Caco-2 (cell line): ENCODE data around the gene ZFP36. TPM values are rescaled to one million over a fixed set of nuclear protein-coding genes. Genes with fewer than 3 reads are reported as not detected.

Source experiments
- BruUV-seq: library from RNA; stranded (reverse); fragments of 400-500 nt; replicated peaks from 2 replicates; lab custom pipeline; 2021; lab: Mats Ljungman, UMichigan
- CTCF ChIA-PET: fragments of 300-600 bp; sonication (Branson Sonifier 250); formaldehyde crosslinking; loops from one replicate; lab custom pipeline; 2022; ENCODE audit warnings: antibody characterized with exemption; lab: Charles Lee
- POLR2A ChIA-PET: fragments of 300-600 bp; sonication (Branson Sonifier 250); formaldehyde crosslinking; loops from one replicate; lab custom pipeline; 2022; ENCODE audit warnings: antibody characterized with exemption; lab: Charles Lee
- DNase-seq, 2 experiments: peaks; one replicate each; pipeline versions ENCODE4 v3.0.0 to v3.0.0-alpha.2; 2020 to 2022
- H3K27me3 ChIP-seq: replicated peaks from 2 replicates; pipeline ENCODE4 v1.6.0; 2011; ENCODE audit warnings: low read length; ENCODE audit not compliant: control insufficient read depth, insufficient read depth
- H3K36me3 ChIP-seq: 2 replicates; pipeline ENCODE4 v1.5.1; 2011; ENCODE audit warnings: low read length; ENCODE audit not compliant: control insufficient read depth, insufficient read depth
- H3K4me1 ChIP-seq: fragments of 250-450 bp; sonication (Bioruptor Pico); 2 replicates; pipeline ENCODE4 v1.5.1; 2020; ENCODE audit warnings: mild to moderate bottlenecking
- H3K4me3 ChIP-seq: 2 replicates; pipeline ENCODE4 v1.5.1; 2011; ENCODE audit warnings: low read depth, mild to moderate bottlenecking, control low read depth, low read length
- H3K9me3 ChIP-seq: fragments of 250-450 bp; sonication (Bioruptor Pico); 2 replicates; pipeline ENCODE4 v1.5.1; 2020; ENCODE audit warnings: mild to moderate bottlenecking, moderate library complexity
- H3K27ac Mint-ChIP-seq: one replicate; pipeline ENCODE4 v1.8.0; 2022; ENCODE audit warnings: mixed read lengths; ENCODE audit not compliant: unreplicated experiment
- H3K27me3 Mint-ChIP-seq: one replicate; pipeline ENCODE4 v1.8.0; 2022; ENCODE audit warnings: mixed read lengths; ENCODE audit not compliant: insufficient read depth, unreplicated experiment
- H3K36me3 Mint-ChIP-seq: one replicate; pipeline ENCODE4 v1.8.0; 2022; ENCODE audit warnings: mild to moderate bottlenecking, mixed read lengths; ENCODE audit not compliant: insufficient read depth, unreplicated experiment
- H3K4me1 Mint-ChIP-seq: one replicate; pipeline ENCODE4 v1.8.0; 2022; ENCODE audit warnings: low read depth, mixed read lengths; ENCODE audit not compliant: unreplicated experiment
- H3K4me3 Mint-ChIP-seq: one replicate; pipeline ENCODE4 v1.8.0; 2022; ENCODE audit warnings: mild to moderate bottlenecking, moderate library complexity, mixed read lengths; ENCODE audit not compliant: unreplicated experiment
- H3K9me3 Mint-ChIP-seq: one replicate; pipeline ENCODE4 v1.8.0; 2022; ENCODE audit warnings: mixed read lengths; ENCODE audit not compliant: unreplicated experiment
- CTCF ChIP-seq, 2 experiments: fragments of 200-600 bp in 1 of 2; IDR thresholded peaks; 1 replicate in 1 of 2; 2 replicates in 1 of 2; pipeline versions ENCODE4 v1.5.1 to v1.8.0; 2011 to 2022; ENCODE audit warnings: antibody characterized with exemption in 1 of 2, control low read depth in 1 of 2, inconsistent platforms in 1 of 2, low read depth in 1 of 2, low read length in 1 of 2, mild to moderate bottlenecking in 1 of 2, moderate library complexity in 1 of 2; ENCODE audit not compliant: insufficient read depth in 1 of 2, severe bottlenecking in 1 of 2, unreplicated experiment in 1 of 2
- intact Hi-C: fragments of 100-400 bp; cut with micrococcal nuclease; formaldehyde crosslinking; loops from one replicate; pipeline ENCODE4 v1.10.0; 2022; ENCODE audit not compliant: unreplicated experiment
- total RNA-seq: library from RNA; stranded (reverse); gene quantifications from 2 replicates; pipeline ENCODE4 v1.2.3, GENCODE V29; 2022

The ZFP36 gene
- total RNA-seq, 1 experiment from 2014 or later = 25.8 TPM

GRCh38 chr19:39445196-39446111, 38.8 kb downstream of the ZFP36 start, which contains the start of gene SUPT5H:
SUPT5H (plus strand) TSS chr19:39445582; CDS start chr19:39445891, 309 bp downstream.
- Histone ChIP-seq H3K9me3 (no peaks in the 10 kb centered on the region), H3K27me3 (no peaks in the 10 kb centered on the region), H3K4me3 (peak within 1 kb of the TSS; percentile 92), H3K4me1 (peaks cover 8% of the 10 kb centered on the region), H3K36me3 (peaks cover 3% of the 10 kb centered on the region)
- peak within 1 kb of the TSS; percentile 98 for H3K27ac Mint-ChIP-seq
- no peaks in the 10 kb centered on the region for H3K9me3 Mint-ChIP-seq
- ChIA-PET POLR2A (interaction anchor here (0.6 to 2.3 kb wide), 4 partner anchors 10 to 104 kb away, joined by 3 to 53 read pairs (median 4); partner anchors contain the start of genes MED29, PAF1, RPS16 and SAMD4B), CTCF (interaction anchor here (0.5 to 2.0 kb wide), 3 partner anchors 30 to 103 kb away, joined by 4 to 8 read pairs (median 7); partner anchors contain the start of gene SAMD4B)
- H3K27me3 Mint-ChIP-seq = no peaks in the 10 kb centered on the region
- H3K36me3 Mint-ChIP-seq = peaks cover 47% of the 10 kb centered on the region
- H3K4me3 Mint-ChIP-seq = peak within 1 kb of the TSS; percentile 95
- TSS peak; percentile 76 for BruUV-seq
- H3K4me1 Mint-ChIP-seq = peaks cover 16% of the 10 kb centered on the region
- DNase-seq = peak; percentile 98 to 99
- TF ChIP-seq CTCF (IDR thresholded peaks at IDR 0.05; ENCODE audit: insufficient read depth in 1 of 2, low read depth in 1 of 2, low read length in 1 of 2, severe bottlenecking in 1 of 2, unreplicated experiment in 1 of 2) = no peak
- intact Hi-C loops = loop anchor here (1.0 to 2.0 kb wide), 3 partner anchors 9 to 57 kb away; partner anchors contain the start of gene TIMM50

DNA sequence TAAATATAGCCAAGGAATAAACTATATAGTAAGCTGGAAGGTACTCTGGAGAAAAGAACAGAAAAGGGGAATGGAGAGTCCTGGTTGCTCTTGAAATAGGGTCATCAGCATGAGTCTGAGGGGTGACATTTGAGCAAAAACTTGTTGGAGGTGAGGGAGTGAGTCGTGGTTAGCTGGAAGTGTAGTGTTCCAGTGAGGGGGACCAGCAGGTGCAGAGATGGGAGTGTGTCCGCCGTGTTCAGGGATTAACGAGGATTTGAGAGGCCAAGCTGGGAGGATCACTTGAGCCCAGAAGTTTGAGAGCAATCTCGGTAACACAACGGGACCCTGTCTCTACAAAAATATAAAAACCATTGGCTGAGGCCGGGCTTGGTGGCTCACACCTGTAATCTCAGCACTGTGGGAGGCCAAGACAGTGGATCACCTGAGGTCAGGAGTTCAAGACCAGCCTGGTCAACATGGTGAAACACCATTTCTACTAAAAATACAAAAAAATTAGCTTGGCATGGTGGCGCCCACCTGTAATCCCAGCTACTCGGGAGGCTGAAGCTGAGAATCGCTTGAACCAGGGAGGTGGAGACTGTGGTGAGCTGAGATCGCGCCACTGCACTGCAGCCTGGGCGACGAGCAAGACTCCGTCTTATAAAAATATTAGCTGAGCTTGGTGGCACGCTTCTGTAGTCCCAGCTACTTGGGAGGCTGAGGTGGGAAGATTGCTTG, 39.9 kb downstream of the ZFP36 start:
- Mint-ChIP-seq H3K27me3 (no peaks in the 10 kb centered on the region), H3K27ac (peak overlapping the region; percentile 98), H3K9me3 (no peaks in the 10 kb centered on the region), H3K4me1 (peaks cover 18% of the 10 kb centered on the region), H3K36me3 (peaks cover 53% of the 10 kb centered on the region), H3K4me3 (peak overlapping the region; percentile 95)
- ChIA-PET POLR2A (no interaction called here), CTCF (no interaction called here)
- Histone ChIP-seq H3K4me3 (peak overlapping the region; percentile 92), H3K4me1 (peaks cover 8% of the 10 kb centered on the region), H3K36me3 (peaks cover 3% of the 10 kb centered on the region), H3K27me3 (no peaks in the 10 kb centered on the region), H3K9me3 (no peaks in the 10 kb centered on the region)
- no peak for TF ChIP-seq CTCF (IDR thresholded peaks at IDR 0.05; ENCODE audit: insufficient read depth in 1 of 2, low read depth in 1 of 2, low read length in 1 of 2, severe bottlenecking in 1 of 2, unreplicated experiment in 1 of 2)
- intact Hi-C loops = no loop called here
- DNase-seq = no peak
- no TSS peak for BruUV-seq

DNA sequence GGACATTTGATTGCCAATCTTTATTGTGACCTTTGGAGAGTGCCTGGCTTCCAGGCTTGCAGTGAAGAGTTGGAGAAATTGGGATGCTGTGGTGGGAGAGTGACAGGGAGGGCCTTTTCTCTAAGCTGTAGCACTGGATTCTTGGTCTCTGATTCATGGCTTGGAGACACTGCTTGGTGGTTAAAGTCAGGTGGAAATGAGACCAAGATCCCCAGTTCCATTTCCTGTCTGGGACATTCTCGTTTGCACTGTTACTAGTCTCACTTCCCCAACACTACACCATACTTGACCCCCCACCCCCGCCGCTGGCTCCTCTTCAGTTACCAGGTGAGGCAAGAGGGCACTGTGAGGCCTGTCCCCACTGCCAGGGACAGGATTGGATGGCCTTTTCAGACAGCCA, 41.6 kb downstream of the ZFP36 start:
- Mint-ChIP-seq H3K9me3 (no peaks in the 10 kb centered on the region), H3K27me3 (no peaks in the 10 kb centered on the region), H3K4me3 (no peak overlapping the region), H3K27ac (no peak overlapping the region), H3K36me3 (peaks cover 70% of the 10 kb centered on the region), H3K4me1 (peaks cover 18% of the 10 kb centered on the region)
- BruUV-seq = no TSS peak
- CTCF ChIA-PET = no interaction called here
- DNase-seq = no peak
- no peak for TF ChIP-seq CTCF (IDR thresholded peaks at IDR 0.05; ENCODE audit: insufficient read depth in 1 of 2, low read depth in 1 of 2, low read length in 1 of 2, severe bottlenecking in 1 of 2, unreplicated experiment in 1 of 2)
- peaks cover 3% of the 10 kb centered on the region for H3K36me3 ChIP-seq
- POLR2A ChIA-PET = no interaction called here
- H3K4me1 ChIP-seq = peaks cover 8% of the 10 kb centered on the region
- H3K27me3 ChIP-seq = no peaks in the 10 kb centered on the region
- no peak overlapping the region for H3K4me3 ChIP-seq
- intact Hi-C loops = no loop called here
- no peaks in the 10 kb centered on the region for H3K9me3 ChIP-seq
